ENCODE data around the gene PLA2G2D. TPM values are rescaled to one million over a fixed set of nuclear protein-coding genes. Genes with fewer than 3 reads are reported as not detected.

The PLA2G2D gene
- total and polyA plus RNA-seq, 5 donors from 2014 or later, result not detected

- no peak overlapping the region for H3K27ac Mint-ChIP-seq
- H3K27me3 Mint-ChIP-seq, result peaks cover 28% of the 10 kb centered on the region
- no peak overlapping the region for H3K4me3 Mint-ChIP-seq
- DNase-seq (no peak), ATAC-seq (ENCODE audit: low read depth in 2 of 2) (no peak)
- H3K36me3 Mint-ChIP-seq, result no peaks in the 10 kb centered on the region
- H3K4me3 ChIP-seq (ENCODE audit: low read depth, low read length), result no peak overlapping the region
- H3K4me1 Mint-ChIP-seq, result peaks cover 0 to 2% (median under 1%) of the 10 kb centered on the region in 4 donors
- no peak overlapping the region for H3K27ac ChIP-seq (ENCODE audit: insufficient read depth, low read length, poor library complexity, severe bottlenecking)
- no peaks in the 10 kb centered on the region for H3K4me1 ChIP-seq (ENCODE audit: control insufficient read depth, insufficient read depth, low read length, poor library complexity, severe bottlenecking)
- no peaks in the 10 kb centered on the region for H3K36me3 ChIP-seq (ENCODE audit: control insufficient read depth, insufficient read depth, low read length)
- peaks cover 5% of the 10 kb centered on the region for H3K27me3 ChIP-seq (ENCODE audit: control insufficient read depth, insufficient read depth, low read length)
- no peaks in the 10 kb centered on the region for H3K9me3 ChIP-seq (ENCODE audit: control insufficient read depth in 2 of 2, low read length in 2 of 2)
- no peaks in the 10 kb centered on the region for H3K9me3 Mint-ChIP-seq
These were observed 38.0 kb downstream of the PLA2G2D start for GRCh38 chr1:20081353-20081810.

- H3K36me3 Mint-ChIP-seq, result no peaks in the 10 kb centered on the region
- no peaks in the 10 kb centered on the region for H3K9me3 ChIP-seq (ENCODE audit: control insufficient read depth in 2 of 2, low read length in 2 of 2)
- no peak overlapping the region for H3K4me3 Mint-ChIP-seq
- H3K4me1 Mint-ChIP-seq, result peaks cover 0 to 2% (median under 1%) of the 10 kb centered on the region in 4 donors
- H3K27ac ChIP-seq (ENCODE audit: insufficient read depth, low read length, poor library complexity, severe bottlenecking), result no peak overlapping the region
- no peaks in the 10 kb centered on the region for H3K36me3 ChIP-seq (ENCODE audit: control insufficient read depth, insufficient read depth, low read length)
- no peak overlapping the region for H3K27ac Mint-ChIP-seq
- H3K27me3 ChIP-seq (ENCODE audit: control insufficient read depth, insufficient read depth, low read length), result peaks cover 5% of the 10 kb centered on the region
- ATAC-seq (ENCODE audit: low read depth in 2 of 2) (no peak), DNase-seq (peak in 1 of 3 donors; percentile 5)
- no peak overlapping the region for H3K4me3 ChIP-seq (ENCODE audit: low read depth, low read length)
- H3K9me3 Mint-ChIP-seq, result no peaks in the 10 kb centered on the region
- no peaks in the 10 kb centered on the region for H3K4me1 ChIP-seq (ENCODE audit: control insufficient read depth, insufficient read depth, low read length, poor library complexity, severe bottlenecking)
- H3K27me3 Mint-ChIP-seq, result peaks cover 28% of the 10 kb centered on the region
These were observed 38.6 kb downstream of the PLA2G2D start for GRCh38 chr1:20080441-20081352.

DNA sequence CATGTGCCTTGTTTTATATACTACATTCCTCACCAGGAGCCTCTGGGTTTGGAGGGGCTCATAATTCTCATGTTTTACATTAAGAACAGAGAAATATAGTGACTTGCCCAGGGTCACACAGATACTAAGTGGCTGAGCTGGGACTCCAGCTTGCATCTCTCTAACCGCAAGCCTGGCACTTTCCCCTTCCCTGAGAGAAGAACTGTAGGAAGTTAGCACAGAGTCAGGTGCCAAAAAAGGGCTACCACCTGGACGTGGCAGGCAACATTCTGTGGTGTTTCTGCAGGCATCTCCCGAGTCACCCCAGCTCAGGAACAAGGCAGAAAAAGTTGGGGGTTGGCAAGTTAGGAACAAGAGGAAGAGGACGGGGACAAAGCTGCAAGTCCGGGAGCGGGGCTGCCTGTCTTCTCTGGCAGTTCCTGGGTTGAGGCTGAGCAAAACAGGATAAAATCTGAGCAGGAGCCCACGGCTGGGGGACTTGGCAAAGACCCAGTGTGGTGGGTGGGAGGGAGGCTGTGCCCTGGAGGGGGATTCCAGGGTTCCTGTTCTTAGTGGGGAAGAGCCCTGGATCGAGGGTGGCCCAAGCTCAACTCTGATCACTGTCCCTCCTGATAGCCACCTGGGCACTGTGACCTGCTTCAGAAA is 39.6 kb downstream of the PLA2G2D start:
- peaks cover 5% of the 10 kb centered on the region for H3K27me3 ChIP-seq (ENCODE audit: control insufficient read depth, insufficient read depth, low read length)
- H3K36me3 ChIP-seq (ENCODE audit: control insufficient read depth, insufficient read depth, low read length), result no peaks in the 10 kb centered on the region
- H3K9me3 ChIP-seq (ENCODE audit: control insufficient read depth in 2 of 2, low read length in 2 of 2), result no peaks in the 10 kb centered on the region
- H3K4me1 Mint-ChIP-seq, result peaks cover 0 to 2% (median under 1%) of the 10 kb centered on the region in 4 donors
- H3K9me3 Mint-ChIP-seq, result no peaks in the 10 kb centered on the region
- H3K27ac Mint-ChIP-seq, result no peak overlapping the region
- no peaks in the 10 kb centered on the region for H3K36me3 Mint-ChIP-seq
- DNase-seq (no peak), ATAC-seq (ENCODE audit: low read depth in 2 of 2) (no peak)
- H3K27ac ChIP-seq (ENCODE audit: insufficient read depth, low read length, poor library complexity, severe bottlenecking), result no peak overlapping the region
- peaks cover 28% of the 10 kb centered on the region for H3K27me3 Mint-ChIP-seq
- no peak overlapping the region for H3K4me3 Mint-ChIP-seq
- no peak overlapping the region for H3K4me3 ChIP-seq (ENCODE audit: low read depth, low read length)
- no peaks in the 10 kb centered on the region for H3K4me1 ChIP-seq (ENCODE audit: control insufficient read depth, insufficient read depth, low read length, poor library complexity, severe bottlenecking)

- DNase-seq, result no peak
- H3K36me3 Mint-ChIP-seq, result no peaks in the 10 kb centered on the region
- Histone ChIP-seq H3K27ac (ENCODE audit: insufficient read depth, low read length, poor library complexity, severe bottlenecking) (no peak overlapping the region), H3K4me1 (ENCODE audit: control insufficient read depth, insufficient read depth, low read length, poor library complexity, severe bottlenecking) (no peaks in the 10 kb centered on the region), H3K36me3 (ENCODE audit: control insufficient read depth, insufficient read depth, low read length) (no peaks in the 10 kb centered on the region), H3K9me3 (ENCODE audit: control insufficient read depth in 2 of 2, low read length in 2 of 2) (no peaks in the 10 kb centered on the region), H3K4me3 (ENCODE audit: low read depth, low read length) (no peak overlapping the region), H3K27me3 (ENCODE audit: control insufficient read depth, insufficient read depth, low read length) (peaks cover 5% of the 10 kb centered on the region)
- ATAC-seq (ENCODE audit: low read depth in 2 of 2), result no peak
- H3K9me3 Mint-ChIP-seq, result no peaks in the 10 kb centered on the region
- peaks cover 0 to 2% (median under 1%) of the 10 kb centered on the region in 4 donors for H3K4me1 Mint-ChIP-seq
- peaks cover 28% of the 10 kb centered on the region for H3K27me3 Mint-ChIP-seq
- no peak overlapping the region for H3K4me3 Mint-ChIP-seq
- no peak overlapping the region for H3K27ac Mint-ChIP-seq
These were observed 40.6 kb downstream of the PLA2G2D start for GRCh38 chr1:20078711-20079110.

DNA sequence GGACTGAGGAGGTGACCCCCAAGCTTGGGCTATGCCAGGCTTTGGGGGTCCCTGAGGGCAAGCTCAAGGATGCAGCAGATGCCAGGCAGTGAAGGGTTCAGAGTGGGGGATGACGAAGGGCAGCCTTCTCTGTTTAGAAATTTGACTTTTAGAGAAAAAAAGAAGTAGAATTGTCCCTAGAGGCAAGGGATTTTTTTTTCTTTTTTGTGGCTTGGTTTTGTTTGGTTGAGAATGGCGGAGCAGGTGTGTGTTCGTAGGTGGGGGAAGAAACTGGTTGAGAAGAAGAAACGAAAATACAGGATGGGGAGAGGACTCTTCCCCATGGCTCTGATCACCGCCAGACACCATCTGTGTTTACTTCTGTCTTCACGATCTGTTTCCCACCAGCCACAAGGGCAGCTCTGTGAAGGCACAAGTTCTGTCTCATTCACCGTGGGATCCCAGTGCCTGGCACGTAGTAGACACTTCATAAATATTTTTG is 41.1 kb downstream of the PLA2G2D start:
- Histone ChIP-seq H3K9me3 (ENCODE audit: control insufficient read depth in 2 of 2, low read length in 2 of 2) (no peaks in the 10 kb centered on the region), H3K27me3 (ENCODE audit: control insufficient read depth, insufficient read depth, low read length) (peaks cover 5% of the 10 kb centered on the region), H3K4me3 (ENCODE audit: low read depth, low read length) (no peak overlapping the region), H3K4me1 (ENCODE audit: control insufficient read depth, insufficient read depth, low read length, poor library complexity, severe bottlenecking) (no peaks in the 10 kb centered on the region), H3K36me3 (ENCODE audit: control insufficient read depth, insufficient read depth, low read length) (no peaks in the 10 kb centered on the region), H3K27ac (ENCODE audit: insufficient read depth, low read length, poor library complexity, severe bottlenecking) (no peak overlapping the region)
- Mint-ChIP-seq H3K4me1 (peaks cover 0 to 2% (median under 1%) of the 10 kb centered on the region in 4 donors), H3K27me3 (peaks cover 28% of the 10 kb centered on the region), H3K36me3 (no peaks in the 10 kb centered on the region), H3K27ac (peak overlapping the region in 1 of 3 donors; percentile 31), H3K4me3 (no peak overlapping the region), H3K9me3 (no peaks in the 10 kb centered on the region)
- DNase-seq, result no peak
- ATAC-seq (ENCODE audit: low read depth in 2 of 2), result no peak

GRCh38 chr1:20076710-20077461 is 42.5 kb downstream of the PLA2G2D start:
- Histone ChIP-seq H3K36me3 (ENCODE audit: control insufficient read depth, insufficient read depth, low read length) (no peaks in the 10 kb centered on the region), H3K4me3 (ENCODE audit: low read depth, low read length) (no peak overlapping the region), H3K27me3 (ENCODE audit: control insufficient read depth, insufficient read depth, low read length) (peaks cover 5% of the 10 kb centered on the region), H3K4me1 (ENCODE audit: control insufficient read depth, insufficient read depth, low read length, poor library complexity, severe bottlenecking) (no peaks in the 10 kb centered on the region), H3K9me3 (ENCODE audit: control insufficient read depth in 2 of 2, low read length in 2 of 2) (no peaks in the 10 kb centered on the region), H3K27ac (ENCODE audit: insufficient read depth, low read length, poor library complexity, severe bottlenecking) (no peak overlapping the region)
- Mint-ChIP-seq H3K36me3 (no peaks in the 10 kb centered on the region), H3K4me1 (peaks cover 0 to 2% (median under 1%) of the 10 kb centered on the region in 4 donors), H3K27ac (no peak overlapping the region), H3K9me3 (no peaks in the 10 kb centered on the region), H3K27me3 (peaks cover 28% of the 10 kb centered on the region), H3K4me3 (no peak overlapping the region)
- DNase-seq, result no peak
- ATAC-seq (ENCODE audit: low read depth in 2 of 2), result no peak

DNA sequence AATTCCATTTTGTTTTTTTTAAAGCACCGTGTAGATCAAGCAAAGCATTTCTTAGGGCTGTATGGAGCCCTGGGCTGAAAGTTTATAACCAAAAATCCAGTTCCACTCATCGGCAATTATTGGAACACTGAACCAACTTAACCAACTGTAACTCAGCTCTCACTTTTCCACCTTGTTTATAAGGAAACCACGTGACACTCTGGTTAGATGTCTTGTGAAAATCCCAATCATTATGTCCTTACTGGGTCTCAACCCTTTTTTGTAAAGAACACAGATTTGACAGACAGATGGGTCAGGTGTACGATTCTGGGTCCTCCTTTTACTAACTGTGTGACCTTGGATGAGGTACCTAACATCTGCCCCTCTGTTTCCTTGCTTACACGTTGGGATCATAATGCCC is 43.1 kb downstream of the PLA2G2D start:
- ATAC-seq (ENCODE audit: low read depth in 2 of 2) (no peak), DNase-seq (no peak)
- peaks cover 5% of the 10 kb centered on the region for H3K27me3 ChIP-seq (ENCODE audit: control insufficient read depth, insufficient read depth, low read length)
- no peaks in the 10 kb centered on the region for H3K36me3 Mint-ChIP-seq
- H3K4me1 ChIP-seq (ENCODE audit: control insufficient read depth, insufficient read depth, low read length, poor library complexity, severe bottlenecking), result no peaks in the 10 kb centered on the region
- H3K9me3 ChIP-seq (ENCODE audit: control insufficient read depth in 2 of 2, low read length in 2 of 2), result no peaks in the 10 kb centered on the region
- no peak overlapping the region for H3K27ac Mint-ChIP-seq
- no peak overlapping the region for H3K4me3 Mint-ChIP-seq
- H3K36me3 ChIP-seq (ENCODE audit: control insufficient read depth, insufficient read depth, low read length), result no peaks in the 10 kb centered on the region
- peaks cover 27% of the 10 kb centered on the region for H3K27me3 Mint-ChIP-seq
- H3K9me3 Mint-ChIP-seq, result no peaks in the 10 kb centered on the region
- H3K4me3 ChIP-seq (ENCODE audit: low read depth, low read length), result no peak overlapping the region
- peaks cover 0 to 2% (median under 1%) of the 10 kb centered on the region in 4 donors for H3K4me1 Mint-ChIP-seq
- H3K27ac ChIP-seq (ENCODE audit: insufficient read depth, low read length, poor library complexity, severe bottlenecking), result no peak overlapping the region

Data from CD4-positive, CD25-positive, alpha-beta regulatory T cell (primary cell).